ENCODE measurements around the gene CSMD2. TPM values are rescaled to one million over a fixed set of nuclear protein-coding genes. Genes with fewer than 3 reads are reported as not detected.

Gene CSMD2
- total RNA-seq, 1 experiment from 2014 or later, result 0.22 TPM

- TF ChIP-seq EGR1 (IDR thresholded peaks at IDR 0.05; ENCODE audit: low read depth) (no peak), ELF1 (IDR thresholded peaks at IDR 0.05; ENCODE audit: borderline replicate concordance, low read depth) (no peak), SP1 (IDR thresholded peaks at IDR 0.05; ENCODE audit: low read depth) (no peak), ZFX (IDR thresholded peaks at IDR 0.05) (no peak), ATF3 (IDR thresholded peaks at IDR 0.05) (no peak), TCF7L2 (IDR thresholded peaks at IDR 0.05; ENCODE audit: borderline replicate concordance, extremely low read depth, insufficient read depth, insufficient read length) (no peak), ZBTB33 (IDR thresholded peaks at IDR 0.05; ENCODE audit: extremely low read depth, insufficient replicate concordance, low read length) (no peak), CBX3 (IDR thresholded peaks at IDR 0.05; ENCODE audit: low read depth) (no peak), REST (IDR thresholded peaks at IDR 0.05; ENCODE audit: low read depth) (no peak), EZH2 (IDR thresholded peaks at IDR 0.05) (no peak), CEBPB (IDR thresholded peaks at IDR 0.05; ENCODE audit: low read depth) (no peak), FOSL1 (IDR thresholded peaks at IDR 0.05; ENCODE audit: low read depth) (no peak), RAD21 (IDR thresholded peaks at IDR 0.05; ENCODE audit: low read depth) (no peak)
- BruUV-seq (replicated peaks), result no TSS peak
- no peak for ATAC-seq
Measured at GRCh38 chr1:33682371-33682770, 482.7 kb downstream of the CSMD2 start.

More at GRCh38 chr1:33682371-33682770, 482.7 kb downstream of the CSMD2 start:
- Histone ChIP-seq H3K9me2 (ENCODE audit: insufficient read depth) (no peaks in the 10 kb centered on the region), H3K4me2 (ENCODE audit: low read length) (no peak overlapping the region), H3K79me2 (ENCODE audit: insufficient read depth, low read length) (no peaks in the 10 kb centered on the region), H3K9ac (ENCODE audit: low read length) (no peak overlapping the region), H3K36me3 (ENCODE audit: control insufficient read depth in 1 of 2, insufficient read depth in 2 of 2, low read length in 2 of 2) (no peaks in the 10 kb centered on the region), H3K4me1 (ENCODE audit: control insufficient read depth in 1 of 2, insufficient read depth in 2 of 2, low read length in 2 of 2) (no peaks in the 10 kb centered on the region), H2AFZ (ENCODE audit: low read depth, low read length, poor library complexity, severe bottlenecking) (no peak overlapping the region), H3K27me3 (ENCODE audit: insufficient read depth, low read length) (peaks cover 56% of the 10 kb centered on the region), H3K4me3 (replicated peaks in 1 of 2; ENCODE audit: low read depth in 1 of 2, low read length in 2 of 2) (no peak overlapping the region), H3K27ac (ENCODE audit: low read depth, low read length) (no peak overlapping the region), H3K9me3 (ENCODE audit: control insufficient read depth in 1 of 2, insufficient read depth in 1 of 2, low read depth in 1 of 2, low read length in 2 of 2) (no peaks in the 10 kb centered on the region), H4K20me1 (ENCODE audit: insufficient read depth) (no peaks in the 10 kb centered on the region)
- DNase-seq (ENCODE audit: low read depth, low spot score), result no peak
- CTCF ChIA-PET, result no interaction called here
- RAD21 ChIA-PET (ENCODE audit: low non-redundant PET in 1 of 2, low total read pairs in 2 of 2, uncharacterized antibody in 2 of 2, unreplicated experiment in 2 of 2), result no interaction called here
- intact Hi-C loops (cut with micrococcal nuclease), result no loop called here
- POLR2A ChIA-PET, result no interaction called here
